GM12878 (cell line): ENCODE measurements around the gene C9orf78. TPM values are rescaled to one million over a fixed set of nuclear protein-coding genes. Genes with fewer than 3 reads are reported as not detected.
A peak's percentile ranks its signal among the peaks of the same experiment; 100 is the strongest.

Experiments
- BCL3 ChIP-seq: IDR thresholded peaks from 2 replicates; pipeline ENCODE4 v1.6.1; 2011; ENCODE audit warnings: borderline replicate concordance, low read depth, mild to moderate bottlenecking, moderate library complexity, low read length; ENCODE audit not compliant: insufficient read depth, poor library complexity, severe bottlenecking
- CREM ChIP-seq: IDR thresholded peaks from 2 replicates; pipeline ENCODE4 v1.6.1; 2014; ENCODE audit warnings: antibody characterized with exemption, low read depth
- E2F4 ChIP-seq: IDR thresholded peaks from 2 replicates; pipeline ENCODE4 v1.6.1; 2012; ENCODE audit warnings: low read depth, low read length, improper control_type of control experiment
- IRF4 ChIP-seq: IDR thresholded peaks from 2 replicates; pipeline ENCODE4 v1.6.1; 2011; ENCODE audit warnings: low read depth, low read length
- PBX3 ChIP-seq: IDR thresholded peaks from 2 replicates; pipeline ENCODE4 v1.6.1; 2011; ENCODE audit warnings: mild to moderate bottlenecking, low read depth, low read length, moderate library complexity; ENCODE audit not compliant: insufficient replicate concordance
- RCOR1 ChIP-seq: conservative IDR thresholded peaks from 2 replicates; pipeline ENCODE4 v1.6.1; 2012; ENCODE audit warnings: low read depth, low read length, improper control_type of control experiment
- SRF ChIP-seq, 2 experiments: IDR thresholded peaks; 2 replicates each; pipeline ENCODE4 v1.6.1; 2011; ENCODE audit warnings: low read depth in 2 of 2, low read length in 2 of 2, mild to moderate bottlenecking in 1 of 2, moderate library complexity in 1 of 2
- YY1 ChIP-seq: IDR thresholded peaks from 2 replicates; pipeline ENCODE4 v1.6.1; 2011; ENCODE audit warnings: low read depth, mild to moderate bottlenecking, low read length
- ZBED1 ChIP-seq: IDR thresholded peaks from 2 replicates; pipeline ENCODE4 v1.6.1; 2016; ENCODE audit warnings: borderline replicate concordance
- polyA plus RNA-seq, 11 experiments: library from polyadenylated mRNA; depleted of rRNA in 4 of 11; unstranded in 6 of 11; stranded (reverse) in 5 of 11; fragments of >200 nt; fragmentation: Nextera tagmentation in 4 of 11; fragmentation: Illumina TruSeq in 1 of 11; extraction: Ambion mirVana in 4 of 11; extraction: Trizol in 1 of 11; gene quantifications; 1 replicate in 1 of 11; 2 replicates in 10 of 11; pipeline versions ENCODE4 v1.2.1 to v1.2.3, GENCODE V29; 2011 to 2016; ENCODE audit warnings: inconsistent platforms in 2 of 11, missing spikeins in 2 of 11, low read depth in 1 of 11
- total RNA-seq, 4 experiments: library from RNA; depleted of rRNA in 3 of 4; stranded (reverse); fragments of >200 nt in 3 of 4; fragmentation: Illumina TruSeq in 1 of 4; extraction: Trizol in 1 of 4; gene quantifications; 2 replicates each; pipeline versions ENCODE4 v1.2.1 to v1.2.3, GENCODE V29; 2013 to 2021

Gene C9orf78
- total and polyA plus RNA-seq, 10 of the 15 experiments (the other 5 are each of a cell fraction or from before 2014, with no cell fraction given): 23.0 to 60.9 (median 47.5) TPM

GRCh38 chr9:129884220-129885017 lies 49.3 kb upstream of the C9orf78 start (continued):
- TF ChIP-seq E2F4: 0 out of 2 replicates have a peak, but pooled peaks have one; percentile 27
- 0 out of 2 replicates have a peak, but pooled peaks have one; percentile 6 for TF ChIP-seq ZBED1
- peak; percentile 58 for TF ChIP-seq BCL3
- peak; percentile 52 for TF ChIP-seq PBX3
- peak; percentile 31; the same call in 1 of the 2 replicates for TF ChIP-seq IRF4
- TF ChIP-seq YY1: peak; percentile 91
- TF ChIP-seq CREM: 0 out of 2 replicates have a peak, but pooled peaks have one; percentile 38
- TF ChIP-seq SRF (IDR thresholded peaks at IDR 0.05; ENCODE audit: low read depth in 2 of 2, low read length in 2 of 2): 0 out of 4 replicates have a peak, but pooled peaks of 1 of the 2 experiments have one; percentile 33
- TF ChIP-seq RCOR1: no peak
- TF ChIP-seq, all 136 proteins: peak for 38
